ENCODE measurements around the gene L3MBTL4.

- TF ChIP-seq GATA2 (IDR thresholded peaks at IDR 0.05; ENCODE audit: low read depth, low read length): no peak
- TF ChIP-seq GATA3 (IDR thresholded peaks at IDR 0.05; ENCODE audit: low read depth, low read length): no peak
Measured at GRCh38 chr18:6150430-6150829, 264.3 kb downstream of the L3MBTL4 start.
